HTR-8/SVneo (cell line): ENCODE results near the gene SLC1A1.
A peak's percentile ranks its signal among the peaks of the same experiment; 100 is the strongest.
"Not testable (repeated sequence)": the region's sequence is repeated elsewhere in the genome, so short reads cannot be mapped to it uniquely, and the experiment has no call there.

Source experiments
- DNase-seq: peaks from one replicate; pipeline ENCODE4 v3.0.0; 2011; ENCODE audit warnings: low spot score, mixed read lengths; ENCODE audit not compliant: insufficient read length
- FAIRE-seq: peaks from 2 replicates; lab custom pipeline; 2011; peaks lifted over from hg19 to GRCh38; lab: Jason Lieb, UNC

The SLC1A1 gene

DNA sequence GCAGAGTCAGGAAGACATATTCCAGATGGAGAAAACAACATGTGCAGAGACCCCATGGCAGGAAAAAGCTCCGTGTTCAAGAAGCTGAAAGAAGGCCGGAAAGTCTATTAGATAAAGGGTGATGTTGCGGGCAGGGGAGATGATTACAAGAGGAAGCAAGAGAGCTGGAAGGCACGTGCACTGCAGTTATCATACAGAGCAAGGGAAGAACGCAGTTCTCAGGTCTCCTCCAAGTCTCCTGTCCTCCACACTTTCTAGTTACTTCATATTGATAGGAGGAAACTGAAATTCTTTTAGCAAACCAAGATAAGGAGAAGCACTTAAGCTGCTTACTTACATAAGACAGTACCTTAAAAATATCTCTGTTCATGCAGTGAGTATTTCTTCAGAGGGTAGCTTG, 113.6 kb downstream of the SLC1A1 start:
- no peak for DNase-seq
- no peak for FAIRE-seq

DNA sequence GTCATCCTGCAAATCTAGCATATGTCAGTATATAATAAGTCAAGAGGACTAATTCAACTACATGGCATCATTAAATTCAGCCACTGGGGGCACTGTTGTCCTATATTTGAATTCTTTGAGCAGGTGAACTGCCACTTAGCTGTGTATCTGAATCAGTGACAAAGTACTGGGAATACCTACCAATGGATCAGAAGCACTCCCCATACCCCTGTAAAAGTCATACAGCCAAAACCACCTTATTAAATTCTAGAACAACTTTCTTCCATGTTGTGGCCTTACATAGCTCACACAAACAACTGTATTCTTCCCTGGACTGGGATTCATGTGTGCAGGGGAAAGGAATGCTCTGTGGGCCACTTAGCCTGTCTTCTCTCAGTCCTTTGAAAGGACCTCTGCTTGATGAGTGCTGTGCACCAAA, 114.4 kb downstream of the SLC1A1 start:
- FAIRE-seq = no peak

DNA sequence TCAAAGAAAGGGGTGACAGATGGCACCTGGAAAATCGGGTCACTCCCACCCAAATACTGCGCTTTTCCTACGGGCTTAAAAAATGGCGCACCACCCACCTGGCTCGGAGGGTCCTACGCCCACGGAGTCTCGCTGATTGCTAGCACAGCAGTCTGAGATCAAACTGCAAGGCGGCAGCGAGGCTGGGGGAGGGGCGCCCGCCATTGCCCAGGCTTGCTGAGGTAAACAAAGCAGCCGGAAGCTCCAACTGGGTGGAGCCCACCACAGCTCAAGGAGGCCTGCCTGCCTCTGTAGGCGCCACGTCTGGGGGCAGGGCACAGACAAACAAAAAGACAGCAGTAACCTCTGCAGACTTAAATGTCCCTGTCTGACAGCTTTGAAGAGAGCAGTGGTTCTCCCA, 115.8 kb downstream of the SLC1A1 start:
- not testable (repeated sequence) for FAIRE-seq

More for the DNA sequence above, 114.4 kb downstream of the SLC1A1 start:
- DNase-seq = peak; percentile 60

DNA sequence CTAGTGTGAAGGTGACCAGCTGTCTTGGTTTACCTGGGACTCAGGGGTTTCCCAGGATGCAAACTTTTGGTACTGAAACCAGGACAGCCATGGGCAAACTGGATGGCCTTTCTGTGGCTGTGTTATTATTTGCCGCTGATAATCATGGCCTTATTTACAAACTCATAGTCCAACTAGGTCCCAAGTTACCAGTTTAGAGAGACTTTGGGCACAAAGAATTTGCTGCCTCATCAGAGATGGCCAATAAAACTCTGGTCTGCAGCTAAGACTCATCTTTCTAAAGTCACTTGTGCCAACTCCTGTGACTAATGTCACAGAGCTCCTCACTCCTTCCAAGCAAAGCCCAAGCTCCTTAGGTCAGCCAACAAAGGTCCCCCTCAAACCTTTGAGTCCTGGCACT, 124.4 kb downstream of the SLC1A1 start:
- FAIRE-seq = no peak
- DNase-seq = no peak

More for the DNA sequence above, 115.8 kb downstream of the SLC1A1 start:
- not testable (repeated sequence) for DNase-seq

DNA sequence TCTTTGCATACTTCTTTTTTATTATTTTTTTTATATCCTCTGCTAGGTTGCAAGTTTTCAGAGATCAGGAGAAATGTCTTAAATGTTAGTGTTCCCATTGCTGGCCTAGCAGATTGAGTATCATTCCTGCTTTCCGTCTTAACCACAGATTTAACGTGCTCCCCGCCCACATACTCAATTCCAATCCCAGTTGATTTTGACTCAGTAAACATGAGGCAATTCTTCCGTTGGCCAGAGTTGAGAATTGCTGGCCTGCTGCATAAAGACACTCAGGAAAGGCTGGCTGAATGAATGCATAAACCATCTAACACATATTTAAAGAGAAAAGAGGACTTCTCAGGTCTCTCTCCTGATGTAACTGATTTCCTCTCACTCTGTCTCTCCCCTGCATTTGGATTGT, 125.0 kb downstream of the SLC1A1 start:
- FAIRE-seq (no peak), DNase-seq (no peak)

DNA sequence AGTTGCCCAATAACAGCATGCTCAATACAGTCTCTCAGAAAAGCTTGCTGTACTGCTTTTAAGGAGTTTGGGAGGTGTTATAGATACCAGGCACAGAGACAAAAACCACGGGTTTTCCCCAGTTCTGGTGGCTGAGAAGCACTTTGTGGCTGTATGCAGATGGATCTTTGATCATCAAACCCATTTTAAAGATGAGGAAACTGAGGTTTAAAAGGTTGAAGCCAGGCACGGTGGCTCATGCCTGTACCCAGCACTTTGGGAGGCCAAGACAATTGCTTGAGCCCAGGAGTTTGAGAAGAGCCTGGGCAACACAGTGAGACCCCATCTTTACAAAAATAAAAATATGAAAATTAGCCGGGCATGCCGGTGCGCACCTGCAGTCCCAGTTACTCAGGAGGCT, 125.5 kb downstream of the SLC1A1 start:
- no peak for FAIRE-seq
- DNase-seq = no peak

DNA sequence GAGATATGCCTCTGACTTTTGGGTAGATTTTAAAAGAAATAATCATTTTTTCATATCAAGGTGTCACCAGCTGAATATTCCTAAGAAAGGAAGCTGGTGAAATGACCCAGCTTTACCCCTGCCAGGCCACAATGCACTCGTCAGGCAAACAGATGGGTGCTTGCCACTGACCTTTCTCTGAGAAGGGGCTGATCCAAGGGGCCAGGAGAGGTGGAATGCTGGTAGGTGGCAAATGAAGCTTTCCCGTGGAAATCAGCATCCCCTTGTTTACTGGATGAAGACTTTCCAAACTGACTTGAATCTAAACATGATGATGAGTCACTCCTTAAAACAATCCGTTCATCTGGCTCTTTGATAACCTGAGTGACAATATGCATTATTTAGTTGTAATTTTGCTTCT, 127.5 kb downstream of the SLC1A1 start:
- FAIRE-seq (no peak), DNase-seq (no peak)

DNA sequence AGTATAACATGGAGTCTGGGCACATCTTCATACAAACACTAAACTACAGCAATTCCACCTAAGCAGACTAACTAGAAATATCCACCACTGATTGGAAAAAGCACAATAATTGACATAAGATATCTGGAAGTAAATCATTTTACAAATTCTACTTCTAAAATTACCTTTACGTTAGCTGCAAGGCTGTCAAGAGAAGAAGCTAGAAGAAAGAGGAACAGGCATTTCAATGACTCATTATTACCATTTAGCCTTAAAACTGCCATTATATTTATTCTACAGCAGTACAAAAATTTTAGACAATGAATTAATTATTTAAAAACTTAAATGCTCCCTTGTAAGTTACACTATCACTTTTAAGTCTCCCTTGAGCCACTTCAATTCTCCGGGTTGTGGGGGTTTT, 128.4 kb downstream of the SLC1A1 start:
- FAIRE-seq (no peak), DNase-seq (no peak)

DNA sequence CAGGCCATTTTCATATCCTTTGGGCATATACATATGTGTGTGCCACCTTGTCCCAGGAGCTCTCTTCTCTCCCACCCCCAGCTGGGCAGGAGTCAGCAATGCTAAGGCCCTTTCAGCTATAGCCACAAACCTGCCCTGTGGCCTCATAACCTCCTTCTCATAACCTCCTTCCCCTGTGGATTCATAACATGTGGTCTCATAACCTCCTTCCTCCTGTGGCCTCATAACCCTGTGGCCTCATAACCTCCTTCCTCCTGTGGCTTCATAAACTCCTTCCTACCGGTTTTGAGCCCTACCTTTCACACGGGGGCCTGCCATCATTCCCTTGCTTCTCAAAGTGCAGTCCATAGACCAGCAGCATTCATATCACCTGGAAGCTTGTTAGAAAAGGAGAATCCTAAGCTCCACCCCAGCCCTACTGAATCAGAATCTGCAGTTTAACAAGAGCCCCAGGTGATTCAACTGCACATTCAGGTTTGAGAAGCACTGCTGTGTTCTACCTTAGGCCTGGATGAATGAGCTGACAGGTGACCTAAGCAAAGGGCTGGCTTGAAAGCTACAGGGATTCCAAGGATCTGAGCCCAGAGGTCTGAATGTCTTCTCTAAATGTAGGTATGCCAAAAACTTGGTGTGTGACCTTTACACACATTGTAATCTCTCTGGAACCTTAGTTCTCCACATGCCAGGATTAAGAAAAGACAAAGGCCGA, 129.9 kb downstream of the SLC1A1 start:
- FAIRE-seq (no peak), DNase-seq (no peak)

DNA sequence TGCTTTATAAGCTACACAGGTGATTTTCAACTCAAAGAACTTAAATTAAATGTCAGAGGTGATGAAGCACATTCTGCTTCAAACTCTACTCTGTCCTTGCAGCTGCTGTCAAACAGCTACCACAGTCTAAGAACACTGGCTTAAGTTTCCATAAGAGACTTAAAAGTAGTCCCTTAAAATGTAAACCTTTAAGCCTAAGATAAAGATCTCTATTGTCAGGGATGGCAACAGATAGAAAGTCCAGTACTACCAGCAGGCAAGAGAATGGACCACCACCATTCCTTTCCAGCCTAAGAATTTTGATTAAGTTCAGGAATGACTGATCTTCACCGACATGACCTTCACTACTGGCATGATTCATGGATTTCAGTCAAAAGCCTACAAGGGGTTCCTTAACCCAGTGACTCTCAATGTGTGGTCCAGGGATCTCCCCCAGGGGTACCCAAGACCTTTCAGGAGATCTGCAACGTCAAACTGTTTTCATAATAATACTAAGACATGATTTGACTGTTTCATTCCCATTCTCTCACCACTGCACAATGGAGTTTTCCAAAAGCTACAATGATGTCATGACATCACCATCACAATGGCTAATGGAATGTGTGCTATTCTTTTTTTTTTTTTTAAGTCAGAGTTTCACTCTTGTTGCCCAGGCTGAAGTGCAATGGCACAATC, 130.8 kb downstream of the SLC1A1 start:
- no peak for FAIRE-seq

DNA sequence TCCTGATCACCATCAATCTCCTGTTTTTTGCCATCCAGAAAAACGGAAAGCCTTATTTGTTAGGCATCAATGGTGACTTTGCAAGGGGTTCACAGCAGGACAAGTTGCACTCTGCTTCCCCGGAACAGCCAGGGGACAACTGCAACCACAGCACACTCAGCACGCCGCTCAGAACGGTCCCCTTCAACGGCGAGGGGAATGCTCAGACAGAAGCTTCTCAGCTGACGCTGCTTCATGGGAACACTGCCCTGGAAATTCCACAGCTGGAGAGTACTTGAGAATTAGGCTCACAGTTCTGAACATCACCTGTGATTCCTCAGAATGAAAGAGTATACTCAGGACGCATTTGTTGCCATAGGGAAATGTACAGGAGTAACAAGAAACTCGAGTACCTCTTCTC, 131.7 kb downstream of the SLC1A1 start:
- FAIRE-seq = no peak
- DNase-seq = no peak

More for the DNA sequence above, 130.8 kb downstream of the SLC1A1 start:
- DNase-seq = no peak

DNA sequence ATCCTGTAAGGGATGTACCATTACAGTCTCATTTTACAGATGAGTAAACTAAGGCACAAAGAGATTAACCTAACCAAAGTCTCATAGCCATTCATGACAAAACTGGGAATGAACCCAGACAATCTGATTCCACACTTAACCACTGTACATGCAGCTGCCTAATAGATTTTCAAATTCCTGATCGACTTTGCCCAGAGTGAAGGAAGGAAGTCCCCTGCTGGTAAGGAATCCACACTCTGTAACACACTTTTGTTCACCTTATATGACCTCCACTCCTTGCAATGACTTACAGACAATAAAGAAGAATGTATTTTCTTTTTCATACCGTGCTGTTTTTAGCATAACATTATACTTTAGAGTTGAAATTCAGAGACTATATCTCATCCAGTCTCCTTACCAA, 140.6 kb downstream of the SLC1A1 start:
- DNase-seq (no peak), FAIRE-seq (no peak)
